ENCODE measurements around the gene WBP2.
"Not testable (repeated sequence)": the region's sequence is repeated elsewhere in the genome, so short reads cannot be mapped to it uniquely, and the experiment has no call there.

The WBP2 gene

DNA sequence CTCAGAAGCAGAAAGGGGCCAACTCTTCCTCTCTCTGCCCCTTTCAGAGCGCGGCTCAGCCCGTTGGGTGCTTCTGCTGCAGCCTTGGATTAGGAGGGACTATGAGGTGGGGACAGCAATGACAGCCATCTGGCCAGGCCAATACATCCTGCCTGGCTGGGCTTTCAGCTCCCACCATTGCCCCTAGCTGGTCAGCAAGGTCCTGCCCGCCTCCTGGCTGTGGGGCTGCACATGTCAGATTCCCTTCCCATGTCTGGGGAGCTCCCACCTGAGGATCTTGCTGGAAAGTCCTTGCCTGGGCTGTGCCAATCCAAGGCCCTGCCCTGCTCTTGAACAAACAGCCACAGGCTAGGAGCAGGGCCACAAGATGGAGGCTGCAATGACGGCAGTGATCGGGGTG lies 33.3 kb upstream of the WBP2 start:
- DNase-seq: no peak

GRCh38 chr17:75885860-75886259 lies 30.7 kb upstream of the WBP2 start:
- not testable (repeated sequence) for DNase-seq

- no peak for DNase-seq
Observed at GRCh38 chr17:75885431-75885830, 30.3 kb upstream of the WBP2 start.

GRCh38 chr17:75881678-75882454 lies 26.7 kb upstream of the WBP2 start:
- DNase-seq: no peak

DNA sequence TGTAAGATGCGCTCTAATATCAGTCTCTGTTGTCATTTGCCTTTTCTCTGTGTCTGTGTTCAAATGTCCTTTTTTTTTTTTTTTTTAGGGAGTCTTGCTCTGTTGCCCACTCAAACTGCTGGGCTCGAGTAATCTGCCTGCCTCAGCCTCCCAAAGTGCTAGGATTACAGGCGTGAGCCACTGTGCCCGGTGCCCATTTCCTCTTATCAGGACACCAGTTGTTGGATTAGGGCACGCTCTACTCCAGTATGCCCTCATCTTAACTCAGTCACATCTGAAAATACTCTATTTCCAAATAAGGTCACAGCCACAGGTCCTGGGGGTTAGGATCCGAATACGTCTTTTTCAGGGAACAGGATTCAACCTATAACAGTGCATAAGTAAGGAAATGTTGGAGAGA lies 25.1 kb upstream of the WBP2 start:
- DNase-seq: no peak

- DNase-seq: no peak
Observed at GRCh38 chr17:75878174-75878998, 23.3 kb upstream of the WBP2 start, which contains the start of gene TRIM47. TSS of gene TRIM47 (minus strand) at chr17:75878581. CDS start at chr17:75878548, 33 bp downstream.

DNA sequence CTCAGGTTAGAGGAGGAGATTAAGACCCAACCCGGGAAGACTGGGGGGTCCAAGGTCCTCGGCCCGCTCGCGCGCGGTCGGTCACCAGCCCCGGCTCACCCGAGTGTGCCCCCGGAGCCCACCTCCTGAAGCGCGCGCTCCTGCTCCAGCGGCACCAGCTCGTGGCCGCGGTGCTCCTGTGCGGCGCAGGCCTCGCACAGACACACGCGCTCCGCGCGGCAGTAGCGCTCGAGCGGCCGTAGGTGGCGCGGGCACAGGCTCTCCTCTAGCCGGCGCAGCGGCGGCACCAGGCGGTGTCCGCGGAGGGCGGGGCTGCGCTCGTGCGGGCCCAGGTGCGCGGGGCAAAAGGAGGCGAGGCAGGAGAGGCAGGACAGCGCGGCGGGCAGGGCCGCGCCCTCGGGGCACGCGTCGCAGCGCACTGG lies 22.6 kb upstream of the WBP2 start:
- DNase-seq: peak; percentile 55

DNA sequence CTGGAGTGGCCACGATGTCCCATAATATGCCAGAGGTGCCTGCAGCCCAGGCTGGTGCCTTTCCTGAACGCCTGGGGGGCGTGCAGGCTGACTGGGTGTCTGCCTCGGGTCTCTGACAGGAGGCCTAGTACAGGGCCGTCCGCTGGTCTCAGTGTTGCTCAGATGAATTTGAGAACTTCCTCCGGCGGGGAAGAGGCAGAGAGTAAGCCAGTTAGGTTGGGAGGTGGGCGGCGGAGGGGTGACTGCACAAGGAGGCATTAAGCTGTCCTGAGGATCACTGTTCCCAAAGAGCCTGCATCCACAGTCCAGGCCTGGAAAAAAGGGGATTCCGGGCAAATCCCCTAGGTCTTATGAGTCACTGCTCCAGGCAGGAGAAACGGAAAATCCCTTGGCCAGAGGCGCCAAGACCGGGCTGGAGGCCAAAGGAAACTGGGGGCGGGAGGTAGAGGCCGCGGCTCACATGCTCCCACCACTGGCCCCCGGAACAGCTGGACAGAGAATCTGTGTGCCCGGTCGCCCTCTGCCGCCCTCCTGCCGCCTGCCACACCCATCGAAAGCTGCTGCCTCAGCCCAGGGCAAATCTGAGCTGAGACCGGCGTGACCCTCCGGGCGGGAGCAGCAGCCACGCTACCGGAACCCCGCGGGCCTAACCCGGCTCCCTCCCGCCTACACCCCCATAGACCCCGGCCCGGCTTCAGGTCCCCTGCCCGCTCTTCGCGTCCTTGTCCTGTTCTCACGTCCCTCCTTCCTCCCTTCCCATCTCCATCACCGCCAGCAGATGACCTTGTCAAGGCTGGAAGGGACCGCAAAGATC lies 22.0 kb upstream of the WBP2 start:
- DNase-seq: no peak

GRCh38 chr17:75876190-75876937 lies 21.2 kb upstream of the WBP2 start:
- DNase-seq: peak; percentile 53

DNA sequence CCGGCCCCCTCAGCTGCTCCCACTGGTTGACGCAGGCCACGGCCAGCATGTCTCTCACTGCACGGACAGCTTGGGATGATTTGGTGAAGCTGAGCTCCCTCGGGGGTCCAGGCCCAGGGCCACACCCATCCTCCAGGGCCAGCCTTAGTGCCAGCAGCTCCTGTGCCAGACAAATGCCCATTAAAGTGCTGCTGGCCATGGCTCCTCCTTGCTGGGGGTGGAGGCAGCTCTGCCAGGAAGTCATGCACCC lies 20.7 kb upstream of the WBP2 start:
- DNase-seq: no peak

DNA sequence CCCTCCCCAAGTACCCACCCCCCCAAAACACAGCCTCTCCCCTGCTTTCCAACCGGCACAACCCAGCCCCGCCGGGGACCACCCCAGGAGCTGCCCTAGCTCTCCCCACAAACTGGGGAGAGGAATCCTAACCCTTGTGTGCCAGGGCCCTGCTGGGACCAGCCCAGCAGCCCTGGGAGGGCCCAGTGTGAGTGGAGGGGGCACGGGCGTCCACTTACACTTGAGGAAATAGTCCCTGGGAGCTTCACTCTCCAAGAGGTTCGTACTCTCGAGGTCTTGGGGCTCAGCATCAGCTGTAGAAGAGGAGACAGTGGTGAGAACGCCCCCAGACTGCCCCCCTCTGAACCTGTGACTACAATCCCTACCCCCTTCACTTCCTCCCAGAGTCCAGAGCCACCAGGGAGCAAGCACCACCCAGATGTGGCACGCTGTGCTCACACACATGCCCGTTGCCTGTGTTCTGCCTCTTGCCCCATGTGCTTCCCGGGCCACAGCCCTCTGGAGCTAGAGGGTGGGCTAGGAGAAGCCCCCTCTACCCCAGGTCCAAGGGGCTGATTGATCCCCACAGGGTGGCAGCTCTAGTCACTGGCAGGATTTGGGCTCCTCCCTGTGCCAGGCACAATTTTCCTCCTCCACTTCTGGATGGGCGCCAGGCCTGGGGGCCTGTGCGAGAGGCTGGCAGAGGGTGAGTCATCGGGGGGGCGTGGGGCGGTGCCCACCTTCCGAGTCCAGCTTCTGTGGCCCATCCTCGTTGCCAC lies 20.2 kb upstream of the WBP2 start:
- no peak for DNase-seq

DNA sequence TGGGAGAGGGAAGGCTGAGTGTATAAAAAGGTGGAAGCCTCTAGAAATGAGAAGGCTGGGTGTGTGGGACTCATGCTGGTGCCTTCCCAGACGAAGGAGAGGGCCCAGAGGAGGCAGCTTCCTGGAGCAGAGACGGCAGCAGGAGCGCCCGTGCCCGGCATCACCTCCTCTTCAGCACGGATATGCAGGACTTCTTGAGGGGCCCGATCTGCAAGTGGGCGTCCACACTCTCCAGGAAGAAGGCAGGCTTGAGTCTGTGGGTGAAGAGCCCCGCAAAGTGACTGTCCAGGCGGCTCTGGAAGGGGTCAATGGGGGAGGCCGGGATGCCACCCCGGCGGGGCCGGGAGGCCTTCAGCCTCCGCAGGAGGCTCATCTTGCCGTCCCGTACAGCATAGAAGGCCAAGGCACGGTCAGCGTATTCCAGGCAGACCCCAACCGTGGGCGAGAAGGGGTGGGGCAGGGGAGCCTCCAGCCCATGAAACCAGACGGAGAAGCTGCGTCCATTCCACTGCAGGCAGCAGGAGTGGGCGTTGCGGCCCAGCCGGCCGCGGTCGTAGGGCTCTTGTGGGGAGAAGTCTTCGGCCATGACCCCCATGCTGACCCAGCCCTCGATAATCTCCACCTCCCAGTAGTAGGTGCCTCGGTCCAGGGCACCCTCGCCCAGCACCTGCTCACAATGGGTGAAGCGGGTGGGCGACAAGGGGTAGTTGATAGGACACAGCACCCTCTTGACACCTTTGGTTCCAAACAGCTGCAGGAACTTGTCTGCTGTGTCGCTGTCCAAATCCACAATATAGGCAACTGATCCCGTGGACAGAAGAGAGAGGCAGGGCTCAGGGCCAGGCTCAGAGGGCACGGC lies 19.4 kb upstream of the WBP2 start:
- no peak for DNase-seq

DNA sequence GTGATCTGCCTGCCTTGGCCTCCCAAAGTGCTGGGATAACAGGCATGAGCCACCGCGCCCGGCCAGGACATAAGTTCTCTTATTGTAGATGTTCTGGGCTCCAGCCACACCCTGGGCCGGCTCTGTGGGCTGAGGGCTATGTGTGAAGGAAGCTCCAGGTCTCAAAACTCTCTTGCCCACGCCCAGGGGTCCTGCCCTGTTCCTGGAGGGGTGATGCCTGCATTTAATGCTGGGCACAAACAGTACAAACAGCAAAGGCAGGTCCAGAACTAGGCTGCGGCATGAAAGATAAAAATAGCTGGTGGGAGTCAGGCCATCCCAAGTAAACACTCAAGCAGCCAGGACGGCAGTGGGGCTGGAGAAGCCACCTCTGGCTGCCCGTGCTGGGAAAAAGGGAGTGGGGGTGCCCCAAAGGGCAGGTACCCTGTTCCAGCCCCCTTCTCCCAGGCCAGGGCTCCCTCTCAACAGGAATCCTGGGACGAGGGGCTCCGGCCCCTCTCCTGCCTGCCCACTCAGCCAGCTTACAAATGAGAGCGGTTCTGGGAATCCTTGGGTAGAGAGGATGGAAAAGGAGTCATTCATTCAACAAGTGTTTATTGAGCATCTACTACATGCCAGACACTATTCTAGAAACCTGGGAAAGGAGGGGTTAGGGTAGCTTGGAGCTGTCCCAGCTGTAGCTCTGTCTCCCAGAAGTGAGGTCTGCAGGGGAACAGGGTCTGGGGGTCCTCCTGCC lies 18.6 kb upstream of the WBP2 start:
- no peak for DNase-seq

DNA sequence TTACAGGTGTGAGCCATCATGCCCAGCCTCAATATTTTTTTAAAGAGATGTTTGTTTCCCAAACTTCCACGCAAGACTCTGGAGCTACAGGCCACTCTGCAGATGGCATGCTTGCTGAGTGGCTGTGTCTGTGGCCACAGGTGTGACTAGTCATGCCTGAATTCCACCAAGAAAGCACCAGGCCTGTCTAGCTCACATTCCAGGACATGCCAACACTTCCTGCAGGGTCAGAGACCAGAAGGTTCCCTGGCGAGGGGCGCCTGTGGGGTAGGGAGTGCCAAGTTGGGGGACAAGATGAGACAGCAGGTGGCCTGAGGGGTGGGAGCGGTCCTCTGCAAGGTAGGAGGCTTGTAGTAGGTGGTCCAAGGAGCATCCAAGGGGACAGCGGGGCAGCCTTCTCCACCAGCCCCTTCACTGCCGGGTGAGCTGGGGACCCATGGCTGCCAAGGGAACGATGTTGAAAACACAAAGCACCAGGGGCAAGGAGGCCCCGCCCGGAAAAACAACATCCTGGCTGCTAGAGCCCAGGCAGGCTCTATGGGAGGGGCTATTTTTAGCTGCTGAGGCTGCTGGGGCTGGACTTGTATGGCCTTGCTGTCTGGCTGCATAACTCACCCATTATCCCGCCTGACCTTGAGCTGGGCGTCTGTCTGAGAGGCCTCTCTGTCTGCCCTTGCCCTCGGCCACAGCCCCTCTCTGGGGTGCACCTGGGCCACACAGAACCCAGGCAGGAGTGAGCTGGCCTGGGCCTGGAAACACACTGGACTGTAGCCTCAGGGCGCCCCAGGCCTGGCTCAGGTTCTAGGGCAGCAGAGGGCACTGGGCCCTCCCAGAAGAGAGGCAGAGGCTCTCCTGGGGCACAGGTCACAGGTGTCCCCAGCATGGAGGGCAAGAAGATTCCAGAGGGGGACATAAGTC lies 17.6 kb upstream of the WBP2 start:
- DNase-seq: no peak

DNA sequence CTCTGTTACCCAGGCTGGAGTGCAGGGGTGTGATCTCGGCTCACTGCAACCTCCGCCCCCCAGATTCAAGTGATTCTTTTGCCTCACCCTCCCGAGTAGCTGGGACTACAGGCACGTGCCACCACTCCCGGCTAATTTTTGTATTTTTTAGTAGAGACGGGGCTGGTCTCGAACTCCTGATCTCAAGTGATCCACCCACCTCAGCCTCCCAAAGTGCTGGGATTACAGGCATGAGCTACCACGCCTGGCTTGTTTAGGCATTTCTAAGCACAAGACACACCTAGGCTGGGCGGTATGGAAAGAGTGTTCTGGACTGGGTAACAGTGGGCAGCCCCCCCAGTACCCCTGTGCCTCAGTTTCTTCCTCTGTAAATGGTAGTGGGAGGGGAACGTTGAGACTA lies 15.1 kb upstream of the WBP2 start:
- DNase-seq: not testable (repeated sequence)

- no peak for DNase-seq
Observed at GRCh38 chr17:75869282-75870141, 14.4 kb upstream of the WBP2 start.

DNA sequence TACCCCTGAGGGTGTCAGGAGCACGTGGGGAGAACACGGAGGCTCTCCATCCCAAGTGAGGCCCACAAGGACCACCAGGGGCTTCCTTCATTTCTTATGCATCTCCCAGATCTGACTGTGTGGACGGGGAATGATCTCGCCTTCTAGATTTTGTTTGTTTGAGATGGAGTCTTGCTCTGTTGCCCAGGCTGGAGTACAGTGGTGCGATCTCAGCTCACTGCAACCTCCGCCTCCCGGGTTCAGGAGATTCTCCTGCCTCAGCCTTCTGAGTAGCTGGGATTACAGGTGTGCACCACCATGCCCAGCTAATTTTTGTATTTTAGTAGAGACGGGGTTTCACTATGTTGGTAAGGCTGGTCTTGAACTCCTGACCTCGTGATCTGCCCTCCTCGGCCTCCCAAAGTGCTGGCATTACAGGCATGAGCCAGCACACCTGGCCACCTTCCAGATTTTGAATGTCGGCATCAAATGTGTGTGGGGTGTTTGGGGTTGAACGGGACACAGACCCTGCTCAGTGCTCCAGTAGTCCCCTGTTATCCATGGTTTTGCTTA lies 13.7 kb upstream of the WBP2 start:
- not testable (repeated sequence) for DNase-seq

Data from activated T-cell treated with anti-CD3 and anti-CD28 coated beads for 4 hours (primary cell).